ENCODE measurements around the gene HIF1A. TPM values are rescaled to one million over a fixed set of nuclear protein-coding genes. Genes with fewer than 3 reads are reported as not detected.

HIF1A gene
- total and polyA plus RNA-seq, 10 of the 15 experiments (the other 5 are each of a cell fraction or from before 2014, with no cell fraction given): 18.3 to 97.0 (median 75.3) TPM

DNA sequence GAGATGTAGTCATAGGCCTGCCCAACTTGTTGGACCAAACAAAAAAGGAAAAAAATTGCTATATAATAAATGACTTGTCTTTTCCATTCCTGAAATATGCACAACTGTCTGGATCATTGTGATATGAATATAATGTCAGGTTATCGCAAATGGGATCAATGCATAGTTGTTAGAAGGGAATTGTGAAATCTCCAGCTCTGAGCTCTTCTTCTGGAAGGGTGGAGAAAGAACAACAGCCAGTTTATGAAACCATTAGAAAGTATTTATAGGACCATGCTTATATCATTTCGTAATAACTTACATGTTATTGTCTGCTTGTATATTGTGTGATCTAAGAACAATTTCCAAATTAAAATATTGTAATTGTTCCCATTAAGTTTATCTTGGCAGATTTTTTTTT lies 35.7 kb upstream of the HIF1A start (continued):
- TF ChIP-seq ZZZ3 (IDR thresholded peaks at IDR 0.05; ENCODE audit: control insufficient read depth, insufficient read length, low read depth): no peak
- TF ChIP-seq, protein P1, sequence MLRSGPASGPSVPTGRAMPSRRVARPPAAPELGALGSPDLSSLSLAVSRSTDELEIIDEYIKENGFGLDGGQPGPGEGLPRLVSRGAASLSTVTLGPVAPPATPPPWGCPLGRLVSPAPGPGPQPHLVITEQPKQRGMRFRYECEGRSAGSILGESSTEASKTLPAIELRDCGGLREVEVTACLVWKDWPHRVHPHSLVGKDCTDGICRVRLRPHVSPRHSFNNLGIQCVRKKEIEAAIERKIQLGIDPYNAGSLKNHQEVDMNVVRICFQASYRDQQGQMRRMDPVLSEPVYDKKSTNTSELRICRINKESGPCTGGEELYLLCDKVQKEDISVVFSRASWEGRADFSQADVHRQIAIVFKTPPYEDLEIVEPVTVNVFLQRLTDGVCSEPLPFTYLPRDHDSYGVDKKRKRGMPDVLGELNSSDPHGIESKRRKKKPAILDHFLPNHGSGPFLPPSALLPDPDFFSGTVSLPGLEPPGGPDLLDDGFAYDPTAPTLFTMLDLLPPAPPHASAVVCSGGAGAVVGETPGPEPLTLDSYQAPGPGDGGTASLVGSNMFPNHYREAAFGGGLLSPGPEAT (IDR thresholded peaks at IDR 0.05; ENCODE audit: low read depth): no peak
- TF ChIP-seq ZNF217 (IDR thresholded peaks at IDR 0.05): no peak
- TF ChIP-seq NR2F1 (conservative IDR thresholded peaks at IDR 0.05): no peak
- TF ChIP-seq RB1 (IDR thresholded peaks at IDR 0.05; ENCODE audit: borderline replicate concordance): no peak
- TF ChIP-seq, protein P2, sequence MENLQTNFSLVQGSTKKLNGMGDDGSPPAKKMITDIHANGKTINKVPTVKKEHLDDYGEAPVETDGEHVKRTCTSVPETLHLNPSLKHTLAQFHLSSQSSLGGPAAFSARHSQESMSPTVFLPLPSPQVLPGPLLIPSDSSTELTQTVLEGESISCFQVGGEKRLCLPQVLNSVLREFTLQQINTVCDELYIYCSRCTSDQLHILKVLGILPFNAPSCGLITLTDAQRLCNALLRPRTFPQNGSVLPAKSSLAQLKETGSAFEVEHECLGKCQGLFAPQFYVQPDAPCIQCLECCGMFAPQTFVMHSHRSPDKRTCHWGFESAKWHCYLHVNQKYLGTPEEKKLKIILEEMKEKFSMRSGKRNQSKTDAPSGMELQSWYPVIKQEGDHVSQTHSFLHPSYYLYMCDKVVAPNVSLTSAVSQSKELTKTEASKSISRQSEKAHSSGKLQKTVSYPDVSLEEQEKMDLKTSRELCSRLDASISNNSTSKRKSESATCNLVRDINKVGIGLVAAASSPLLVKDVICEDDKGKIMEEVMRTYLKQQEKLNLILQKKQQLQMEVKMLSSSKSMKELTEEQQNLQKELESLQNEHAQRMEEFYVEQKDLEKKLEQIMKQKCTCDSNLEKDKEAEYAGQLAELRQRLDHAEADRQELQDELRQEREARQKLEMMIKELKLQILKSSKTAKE (IDR thresholded peaks at IDR 0.05; ENCODE audit: low read depth, poor library complexity, severe bottlenecking): no peak
- TF ChIP-seq MYB (IDR thresholded peaks at IDR 0.05; ENCODE audit: borderline replicate concordance, low read depth, low read length): no peak
- no peak for TF ChIP-seq TCF7 (IDR thresholded peaks at IDR 0.05; ENCODE audit: borderline replicate concordance)
- TF ChIP-seq NFIC (IDR thresholded peaks at IDR 0.05; ENCODE audit: low read depth, low read length): no peak
- TF ChIP-seq, protein P3, sequence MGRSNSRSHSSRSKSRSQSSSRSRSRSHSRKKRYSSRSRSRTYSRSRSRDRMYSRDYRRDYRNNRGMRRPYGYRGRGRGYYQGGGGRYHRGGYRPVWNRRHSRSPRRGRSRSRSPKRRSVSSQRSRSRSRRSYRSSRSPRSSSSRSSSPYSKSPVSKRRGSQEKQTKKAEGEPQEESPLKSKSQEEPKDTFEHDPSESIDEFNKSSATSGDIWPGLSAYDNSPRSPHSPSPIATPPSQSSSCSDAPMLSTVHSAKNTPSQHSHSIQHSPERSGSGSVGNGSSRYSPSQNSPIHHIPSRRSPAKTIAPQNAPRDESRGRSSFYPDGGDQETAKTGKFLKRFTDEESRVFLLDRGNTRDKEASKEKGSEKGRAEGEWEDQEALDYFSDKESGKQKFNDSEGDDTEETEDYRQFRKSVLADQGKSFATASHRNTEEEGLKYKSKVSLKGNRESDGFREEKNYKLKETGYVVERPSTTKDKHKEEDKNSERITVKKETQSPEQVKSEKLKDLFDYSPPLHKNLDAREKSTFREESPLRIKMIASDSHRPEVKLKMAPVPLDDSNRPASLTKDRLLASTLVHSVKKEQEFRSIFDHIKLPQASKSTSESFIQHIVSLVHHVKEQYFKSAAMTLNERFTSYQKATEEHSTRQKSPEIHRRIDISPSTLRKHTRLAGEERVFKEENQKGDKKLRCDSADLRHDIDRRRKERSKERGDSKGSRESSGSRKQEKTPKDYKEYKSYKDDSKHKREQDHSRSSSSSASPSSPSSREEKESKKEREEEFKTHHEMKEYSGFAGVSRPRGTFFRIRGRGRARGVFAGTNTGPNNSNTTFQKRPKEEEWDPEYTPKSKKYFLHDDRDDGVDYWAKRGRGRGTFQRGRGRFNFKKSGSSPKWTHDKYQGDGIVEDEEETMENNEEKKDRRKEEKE (IDR thresholded peaks at IDR 0.05): no peak
- TF ChIP-seq POLR2AphosphoS2 (IDR thresholded peaks at IDR 0.05; ENCODE audit: low read depth, low read length): no peak
- TF ChIP-seq SRF (IDR thresholded peaks at IDR 0.05; ENCODE audit: low read depth in 2 of 2, low read length in 2 of 2): no peak

All from GM12878 (cell line).